Keratinocyte (primary cell): ENCODE measurements around the gene DNAH11.

Experiments used
- CTCF ChIP-seq, 3 experiments: IDR thresholded peaks in 1 of 3; conservative IDR thresholded peaks in 1 of 3; optimal IDR thresholded peaks in 1 of 3; 2 replicates in 2 of 3; 3 replicates in 1 of 3; pipeline versions ENCODE3 to v1.5.1; 2011; ENCODE audit warnings: low read length in 3 of 3, mild to moderate bottlenecking in 3 of 3, moderate library complexity in 2 of 3, control low read depth in 1 of 3, inconsistent platforms in 1 of 3; ENCODE audit not compliant: insufficient read depth in 2 of 3; ENCODE audit errors: extremely low read depth in 1 of 3
- EZH2 ChIP-seq: IDR thresholded peaks from one replicate; pipeline ENCODE4 v1.6.1; 2012; ENCODE audit warnings: inconsistent platforms, mild to moderate bottlenecking, low read length, moderate library complexity

- TF ChIP-seq CTCF (optimal IDR thresholded peaks at IDR 0.05 in 1 of 3, IDR thresholded peaks at IDR 0.05 in 1 of 3, conservative IDR thresholded peaks at IDR 0.05 in 1 of 3; ENCODE audit: extremely low read depth in 1 of 3, insufficient read depth in 2 of 3, low read length in 3 of 3) (peak in 2 of 3 experiments; percentile 42 to 50), EZH2 (no peak)
Observed at GRCh38 chr7:21497072-21497471, 45.8 kb upstream of the DNAH11 start.
